ENCODE results near the gene ZNF445.

Gene ZNF445

DNA sequence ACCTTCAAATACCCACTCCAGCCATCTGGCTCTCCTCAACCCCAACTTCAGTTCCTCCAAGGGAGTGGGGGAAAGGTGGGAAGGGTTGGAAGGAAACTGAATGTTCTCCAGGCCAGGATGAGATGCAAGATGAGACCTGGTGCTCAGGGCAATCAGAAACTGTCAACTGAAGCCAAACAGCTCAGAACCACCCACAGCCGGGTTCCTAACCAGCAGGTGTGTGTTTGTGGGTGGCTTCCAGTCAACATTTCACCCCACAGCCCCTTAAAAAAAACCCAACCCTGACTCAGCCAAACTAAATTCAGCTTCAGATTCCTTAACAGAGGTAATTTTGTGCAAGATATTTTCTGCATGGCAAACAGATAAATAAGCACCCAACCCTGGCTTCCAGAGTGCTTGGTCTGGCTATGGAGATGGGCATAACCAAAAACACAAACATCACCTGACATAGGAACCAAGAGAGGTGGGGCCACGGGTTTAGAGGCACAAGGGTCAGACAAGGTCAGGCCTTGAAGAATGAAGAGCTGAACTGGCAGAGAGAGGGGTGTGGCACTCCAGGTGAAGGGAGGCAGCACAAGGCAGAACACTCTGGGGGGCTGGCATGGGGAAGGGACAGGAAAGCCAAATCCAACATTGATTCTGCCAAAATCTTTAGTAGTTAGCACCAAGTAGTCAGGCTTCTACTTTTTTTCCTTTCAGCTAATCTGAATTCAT is 34.7 kb downstream of the ZNF445 start:
- no peak overlapping the region for H3K4ac ChIP-seq (ENCODE audit: low read depth in 1 of 2, low read length in 2 of 2)
- WGBS: 95% methylated on average over 2 of the region's 2 CpGs
- H4K8ac ChIP-seq (ENCODE audit: low read length): no peak overlapping the region
- H3K79me1 ChIP-seq (replicated peaks; ENCODE audit: low read length, poor library complexity, severe bottlenecking): peaks cover 35% of the 10 kb centered on the region
- no peak overlapping the region for H2BK120ac ChIP-seq (ENCODE audit: low read depth, low read length)
- H2AFZ ChIP-seq (ENCODE audit: low read depth, low read length): no peak overlapping the region
- H3K9me3 ChIP-seq (ENCODE audit: control insufficient read depth, low read length): peaks cover 15% of the 10 kb centered on the region
- no peak overlapping the region for H4K91ac ChIP-seq (ENCODE audit: low read length)
- no peak overlapping the region for H2BK5ac ChIP-seq (ENCODE audit: low read depth, low read length, poor library complexity, severe bottlenecking)
- no peak overlapping the region for H2BK12ac ChIP-seq (ENCODE audit: low read length in 2 of 2)
- no peak overlapping the region for H3K14ac ChIP-seq (ENCODE audit: low read length in 2 of 2)
- no peak overlapping the region for H3K4me3 ChIP-seq (ENCODE audit: insufficient read depth in 1 of 2, low read depth in 1 of 2, low read length in 2 of 2)
- no peaks in the 10 kb centered on the region for H3K4me1 ChIP-seq (ENCODE audit: control insufficient read depth, insufficient read depth, low read depth, low read length)
- DNase-seq: no peak
- no peak overlapping the region for H3K9ac ChIP-seq (ENCODE audit: low read length)
- no peak overlapping the region for H3K27ac ChIP-seq (ENCODE audit: low read length, poor library complexity, severe bottlenecking)
- H3K27me3 ChIP-seq (ENCODE audit: control insufficient read depth in 1 of 2, insufficient read depth in 1 of 2, low read length in 2 of 2): no peaks in the 10 kb centered on the region
- H3K36me3 ChIP-seq (ENCODE audit: control insufficient read depth in 1 of 2, insufficient read depth in 2 of 2, low read depth in 1 of 2, low read length in 2 of 2): peaks cover 45 to 51% of the 10 kb centered on the region in 2 experiments
- H3K23ac ChIP-seq (ENCODE audit: low read length in 2 of 2): no peak overlapping the region
- H2BK15ac ChIP-seq (ENCODE audit: low read depth, poor library complexity, severe bottlenecking): no peak overlapping the region
- no peak overlapping the region for H3K4me2 ChIP-seq (ENCODE audit: low read length, poor library complexity, severe bottlenecking)
- H3K18ac ChIP-seq (ENCODE audit: low read depth in 1 of 2, low read length in 2 of 2): no peak overlapping the region
- no peak overlapping the region for H2AK5ac ChIP-seq (ENCODE audit: low read length, severe bottlenecking)

- peak overlapping the region; percentile 9 to 86 for H2BK12ac ChIP-seq (ENCODE audit: low read length in 2 of 2)
- H3K4me2 ChIP-seq (ENCODE audit: low read length, poor library complexity, severe bottlenecking): no peak overlapping the region
- H3K14ac ChIP-seq (ENCODE audit: low read length in 2 of 2): no peak overlapping the region
- H3K23ac ChIP-seq (ENCODE audit: low read length in 2 of 2): no peak overlapping the region
- no peak overlapping the region for H2AK5ac ChIP-seq (ENCODE audit: low read length, severe bottlenecking)
- H2BK5ac ChIP-seq (ENCODE audit: low read depth, low read length, poor library complexity, severe bottlenecking): no peak overlapping the region
- peak overlapping the region in 1 of 2 experiments; percentile 79 for H3K4ac ChIP-seq (ENCODE audit: low read depth in 1 of 2, low read length in 2 of 2)
- peak overlapping the region; percentile 3 for H4K8ac ChIP-seq (ENCODE audit: low read length)
- H3K79me1 ChIP-seq (replicated peaks; ENCODE audit: low read length, poor library complexity, severe bottlenecking): peaks cover 15% of the 10 kb centered on the region
- H2BK15ac ChIP-seq (ENCODE audit: low read depth, poor library complexity, severe bottlenecking): no peak overlapping the region
- H3K27ac ChIP-seq (ENCODE audit: low read length, poor library complexity, severe bottlenecking): no peak overlapping the region
- peak; percentile 99 for DNase-seq
- no peak overlapping the region for H2BK120ac ChIP-seq (ENCODE audit: low read depth, low read length)
- H3K36me3 ChIP-seq (ENCODE audit: control insufficient read depth in 1 of 2, insufficient read depth in 2 of 2, low read depth in 1 of 2, low read length in 2 of 2): peaks cover 15 to 23% of the 10 kb centered on the region in 2 experiments
- H3K9ac ChIP-seq (ENCODE audit: low read length): peak overlapping the region; percentile 78
- H3K27me3 ChIP-seq (ENCODE audit: control insufficient read depth in 1 of 2, insufficient read depth in 1 of 2, low read length in 2 of 2): no peaks in the 10 kb centered on the region
- H3K4me1 ChIP-seq (ENCODE audit: control insufficient read depth, insufficient read depth, low read depth, low read length): no peaks in the 10 kb centered on the region
- 35% methylated on average over 7 of the region's 7 CpGs for WGBS
- H3K18ac ChIP-seq (ENCODE audit: low read depth in 1 of 2, low read length in 2 of 2): peak overlapping the region; percentile 16 to 87
- no peaks in the 10 kb centered on the region for H3K9me3 ChIP-seq (ENCODE audit: control insufficient read depth, low read length)
- H4K91ac ChIP-seq (ENCODE audit: low read length): peak overlapping the region; percentile 75
- H3K4me3 ChIP-seq (ENCODE audit: insufficient read depth in 1 of 2, low read depth in 1 of 2, low read length in 2 of 2): peak overlapping the region in 1 of 2 experiments; percentile 61
- H2AFZ ChIP-seq (ENCODE audit: low read depth, low read length): no peak overlapping the region
Observed at GRCh38 chr3:44439499-44440295, 37.8 kb downstream of the ZNF445 start.

DNA sequence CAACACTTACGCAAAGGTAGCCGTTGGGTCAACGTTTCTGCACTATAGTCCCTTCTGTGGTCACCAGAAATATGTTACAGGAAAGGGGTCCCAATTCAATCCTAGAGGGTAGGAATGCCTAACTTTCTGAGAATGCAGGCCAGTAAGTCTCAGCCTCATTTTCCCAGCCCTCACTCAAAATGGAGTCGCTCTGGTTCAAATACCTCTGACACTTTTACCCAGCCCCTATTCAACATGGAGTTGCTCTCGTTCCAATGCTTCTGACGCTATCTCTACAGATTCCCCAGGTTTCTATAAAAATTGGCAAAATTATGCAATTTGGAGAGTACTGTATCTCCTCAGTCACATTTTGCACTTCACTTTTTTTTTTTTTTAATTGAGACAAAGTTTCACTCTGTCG is 39.7 kb downstream of the ZNF445 start:
- no peak overlapping the region for H2BK120ac ChIP-seq (ENCODE audit: low read depth, low read length)
- H3K27ac ChIP-seq (ENCODE audit: low read length, poor library complexity, severe bottlenecking): no peak overlapping the region
- H3K4me2 ChIP-seq (ENCODE audit: low read length, poor library complexity, severe bottlenecking): no peak overlapping the region
- no peak overlapping the region for H3K18ac ChIP-seq (ENCODE audit: low read depth in 1 of 2, low read length in 2 of 2)
- no peak overlapping the region for H3K4me3 ChIP-seq (ENCODE audit: insufficient read depth in 1 of 2, low read depth in 1 of 2, low read length in 2 of 2)
- no peaks in the 10 kb centered on the region for H3K4me1 ChIP-seq (ENCODE audit: control insufficient read depth, insufficient read depth, low read depth, low read length)
- H3K23ac ChIP-seq (ENCODE audit: low read length in 2 of 2): no peak overlapping the region
- no peak overlapping the region for H2BK5ac ChIP-seq (ENCODE audit: low read depth, low read length, poor library complexity, severe bottlenecking)
- peaks cover 6% of the 10 kb centered on the region for H3K79me1 ChIP-seq (replicated peaks; ENCODE audit: low read length, poor library complexity, severe bottlenecking)
- H3K14ac ChIP-seq (ENCODE audit: low read length in 2 of 2): no peak overlapping the region
- no peak for DNase-seq
- no peak overlapping the region for H2BK12ac ChIP-seq (ENCODE audit: low read length in 2 of 2)
- 99% methylated on average over 5 of the region's 7 CpGs for WGBS
- H3K27me3 ChIP-seq (ENCODE audit: control insufficient read depth in 1 of 2, insufficient read depth in 1 of 2, low read length in 2 of 2): peaks cover 0 to 1% of the 10 kb centered on the region in 2 experiments
- H3K9me3 ChIP-seq (ENCODE audit: control insufficient read depth, low read length): no peaks in the 10 kb centered on the region
- H3K36me3 ChIP-seq (ENCODE audit: control insufficient read depth in 1 of 2, insufficient read depth in 2 of 2, low read depth in 1 of 2, low read length in 2 of 2): peaks cover 5 to 12% of the 10 kb centered on the region in 2 experiments
- no peak overlapping the region for H2BK15ac ChIP-seq (ENCODE audit: low read depth, poor library complexity, severe bottlenecking)
- no peak overlapping the region for H2AK5ac ChIP-seq (ENCODE audit: low read length, severe bottlenecking)
- no peak overlapping the region for H4K8ac ChIP-seq (ENCODE audit: low read length)
- no peak overlapping the region for H3K4ac ChIP-seq (ENCODE audit: low read depth in 1 of 2, low read length in 2 of 2)
- H2AFZ ChIP-seq (ENCODE audit: low read depth, low read length): no peak overlapping the region
- H4K91ac ChIP-seq (ENCODE audit: low read length): no peak overlapping the region
- H3K9ac ChIP-seq (ENCODE audit: low read length): no peak overlapping the region

GRCh38 chr3:44436181-44436580 is 41.3 kb downstream of the ZNF445 start:
- H2AK5ac ChIP-seq (ENCODE audit: low read length, severe bottlenecking): no peak overlapping the region
- H2AFZ ChIP-seq (ENCODE audit: low read depth, low read length): peak overlapping the region; percentile 49
- no peak overlapping the region for H2BK12ac ChIP-seq (ENCODE audit: low read length in 2 of 2)
- no peak overlapping the region for H2BK5ac ChIP-seq (ENCODE audit: low read depth, low read length, poor library complexity, severe bottlenecking)
- peaks cover 0 to 5% of the 10 kb centered on the region in 2 experiments for H3K27me3 ChIP-seq (ENCODE audit: control insufficient read depth in 1 of 2, insufficient read depth in 1 of 2, low read length in 2 of 2)
- H3K79me1 ChIP-seq (replicated peaks; ENCODE audit: low read length, poor library complexity, severe bottlenecking): peaks cover 2% of the 10 kb centered on the region
- no peak overlapping the region for H4K8ac ChIP-seq (ENCODE audit: low read length)
- no peak for DNase-seq
- H3K4ac ChIP-seq (ENCODE audit: low read depth in 1 of 2, low read length in 2 of 2): no peak overlapping the region
- no peak overlapping the region for H3K27ac ChIP-seq (ENCODE audit: low read length, poor library complexity, severe bottlenecking)
- no peaks in the 10 kb centered on the region for H3K9me3 ChIP-seq (ENCODE audit: control insufficient read depth, low read length)
- WGBS: 85% methylated on average over 1 of the region's 1 CpG
- H3K18ac ChIP-seq (ENCODE audit: low read depth in 1 of 2, low read length in 2 of 2): no peak overlapping the region
- H3K14ac ChIP-seq (ENCODE audit: low read length in 2 of 2): no peak overlapping the region
- peaks cover 0 to 8% of the 10 kb centered on the region in 2 experiments for H3K36me3 ChIP-seq (ENCODE audit: control insufficient read depth in 1 of 2, insufficient read depth in 2 of 2, low read depth in 1 of 2, low read length in 2 of 2)
- no peaks in the 10 kb centered on the region for H3K4me1 ChIP-seq (ENCODE audit: control insufficient read depth, insufficient read depth, low read depth, low read length)
- no peak overlapping the region for H3K4me3 ChIP-seq (ENCODE audit: insufficient read depth in 1 of 2, low read depth in 1 of 2, low read length in 2 of 2)
- H3K4me2 ChIP-seq (ENCODE audit: low read length, poor library complexity, severe bottlenecking): no peak overlapping the region
- no peak overlapping the region for H3K23ac ChIP-seq (ENCODE audit: low read length in 2 of 2)
- no peak overlapping the region for H4K91ac ChIP-seq (ENCODE audit: low read length)
- no peak overlapping the region for H2BK15ac ChIP-seq (ENCODE audit: low read depth, poor library complexity, severe bottlenecking)
- no peak overlapping the region for H2BK120ac ChIP-seq (ENCODE audit: low read depth, low read length)
- H3K9ac ChIP-seq (ENCODE audit: low read length): no peak overlapping the region
